ENCODE data around the gene LITAF. TPM values are rescaled to one million over a fixed set of nuclear protein-coding genes. Genes with fewer than 3 reads are reported as not detected.

Gene LITAF
- polyA plus RNA-seq, 3 donors, result 67.9 to 118 (median 69.0) TPM

DNA sequence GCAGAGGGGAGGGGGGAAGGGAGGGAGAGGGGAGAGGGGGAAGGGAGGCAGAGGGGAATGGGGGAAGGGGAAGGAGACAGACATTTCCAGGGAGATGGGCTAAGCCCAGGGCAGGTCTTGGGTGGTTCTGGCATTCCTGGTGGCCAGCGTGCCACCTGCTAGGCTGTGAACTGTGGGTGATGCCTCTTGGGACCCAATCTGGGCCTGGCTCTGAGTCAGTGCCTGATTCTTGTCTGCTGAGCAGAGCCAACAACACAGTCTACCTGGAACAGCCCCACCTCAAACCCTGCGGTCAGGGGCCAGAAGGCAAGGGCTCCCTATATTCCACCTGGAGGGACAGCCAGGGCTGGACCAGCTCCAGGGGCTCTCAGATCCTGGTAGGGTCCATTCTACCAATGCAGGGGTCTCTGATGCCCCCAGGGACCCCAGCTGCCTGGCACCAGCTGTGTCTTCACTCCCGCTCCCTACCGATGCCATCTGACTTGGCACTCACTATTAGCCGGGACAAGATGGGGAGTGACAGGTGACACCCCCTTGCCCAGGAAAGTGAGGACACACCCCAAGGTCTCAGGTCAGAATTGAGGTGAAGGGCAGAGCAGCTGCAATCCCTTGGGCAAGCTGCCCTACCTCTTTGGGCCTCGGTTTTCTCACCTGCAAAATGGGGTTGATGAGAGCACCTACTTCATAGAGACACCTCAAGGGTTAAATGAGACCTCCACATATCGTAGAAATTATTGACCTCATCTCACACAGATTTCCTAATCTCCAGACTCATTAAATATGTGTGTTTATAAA is 87.2 kb downstream of the LITAF start:
- Mint-ChIP-seq H3K9me3 (no peaks in the 10 kb centered on the region), H3K27ac (no peak overlapping the region), H3K27me3 (ENCODE audit: low read depth in 3 of 3) (peaks cover 4 to 10% (median 4%) of the 10 kb centered on the region in 3 donors), H3K4me1 (peaks cover 48% of the 10 kb centered on the region), H3K4me3 (no peak overlapping the region), H3K36me3 (no peaks in the 10 kb centered on the region)
- Histone ChIP-seq H3K9ac (ENCODE audit: insufficient read depth, low read length, poor library complexity, severe bottlenecking) (no peak overlapping the region), H3K27ac (ENCODE audit: low read depth in 1 of 2, low read length in 2 of 2) (no peak overlapping the region), H2AFZ (ENCODE audit: insufficient read depth, low read depth, low read length, poor library complexity, severe bottlenecking) (no peak overlapping the region), H3K4me2 (replicated peaks; ENCODE audit: extremely low read depth, low read length, poor library complexity, severe bottlenecking) (no peak overlapping the region), H3K79me2 (ENCODE audit: insufficient read depth, low read length) (no peaks in the 10 kb centered on the region), H3K4me3 (replicated peaks in 1 of 3; ENCODE audit: low read depth in 2 of 3, low read length in 3 of 3) (no peak overlapping the region), H4K20me1 (ENCODE audit: insufficient read depth, low read length) (no peaks in the 10 kb centered on the region), H3K4me1 (ENCODE audit: control insufficient read depth in 1 of 2, insufficient read depth in 2 of 2, low read length in 2 of 2) (peaks cover 32 to 44% of the 10 kb centered on the region in 2 donors), H3K36me3 (replicated peaks in 1 of 2; ENCODE audit: control insufficient read depth in 1 of 2, insufficient read depth in 2 of 2, low read length in 2 of 2) (no peaks in the 10 kb centered on the region), H3K27me3 (ENCODE audit: control insufficient read depth in 2 of 2, insufficient read depth in 2 of 2, low read length in 2 of 2) (no peaks in the 10 kb centered on the region), H3K9me3 (replicated peaks in 1 of 2; ENCODE audit: control insufficient read depth in 1 of 2, insufficient read depth in 1 of 2, low read length in 2 of 2) (no peaks in the 10 kb centered on the region)
- TF ChIP-seq, protein P1, sequence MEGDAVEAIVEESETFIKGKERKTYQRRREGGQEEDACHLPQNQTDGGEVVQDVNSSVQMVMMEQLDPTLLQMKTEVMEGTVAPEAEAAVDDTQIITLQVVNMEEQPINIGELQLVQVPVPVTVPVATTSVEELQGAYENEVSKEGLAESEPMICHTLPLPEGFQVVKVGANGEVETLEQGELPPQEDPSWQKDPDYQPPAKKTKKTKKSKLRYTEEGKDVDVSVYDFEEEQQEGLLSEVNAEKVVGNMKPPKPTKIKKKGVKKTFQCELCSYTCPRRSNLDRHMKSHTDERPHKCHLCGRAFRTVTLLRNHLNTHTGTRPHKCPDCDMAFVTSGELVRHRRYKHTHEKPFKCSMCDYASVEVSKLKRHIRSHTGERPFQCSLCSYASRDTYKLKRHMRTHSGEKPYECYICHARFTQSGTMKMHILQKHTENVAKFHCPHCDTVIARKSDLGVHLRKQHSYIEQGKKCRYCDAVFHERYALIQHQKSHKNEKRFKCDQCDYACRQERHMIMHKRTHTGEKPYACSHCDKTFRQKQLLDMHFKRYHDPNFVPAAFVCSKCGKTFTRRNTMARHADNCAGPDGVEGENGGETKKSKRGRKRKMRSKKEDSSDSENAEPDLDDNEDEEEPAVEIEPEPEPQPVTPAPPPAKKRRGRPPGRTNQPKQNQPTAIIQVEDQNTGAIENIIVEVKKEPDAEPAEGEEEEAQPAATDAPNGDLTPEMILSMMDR (IDR thresholded peaks at IDR 0.05), result no peak
- no peak for DNase-seq
- 80% methylated on average over 4 of the region's 7 CpGs for WGBS (ENCODE audit: insufficient coverage)
- intact Hi-C loops (cut with micrococcal nuclease), result loop anchor here in 1 of 2 donors (5.0 kb wide), 1 partner anchor 83 kb away; no protein-coding TSS in a partner anchor

DNA sequence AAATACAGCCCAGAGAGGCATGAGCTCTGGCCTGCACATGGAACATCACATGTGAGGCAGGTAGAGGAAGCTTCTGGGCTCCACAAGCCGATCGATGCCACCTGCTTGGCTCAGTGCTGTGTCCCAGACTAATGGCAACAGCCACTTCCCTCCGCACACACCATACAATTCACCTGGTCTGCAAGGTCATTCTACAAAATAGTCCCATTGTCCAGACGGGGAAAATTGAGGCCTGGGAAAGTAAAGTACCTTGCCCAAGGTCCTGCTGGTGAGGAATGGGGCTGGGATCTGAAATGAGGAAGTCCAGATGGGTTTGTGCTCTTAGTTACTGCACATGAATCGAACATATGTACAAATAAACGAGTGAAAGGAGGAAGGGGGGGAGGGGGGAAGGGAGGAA is 88.0 kb downstream of the LITAF start:
- intact Hi-C loops (cut with micrococcal nuclease), result loop anchor here in 1 of 2 donors (5.0 kb wide), 1 partner anchor 84 kb away; no protein-coding TSS in a partner anchor
- H4K20me1 ChIP-seq (ENCODE audit: insufficient read depth, low read length), result no peaks in the 10 kb centered on the region
- H3K36me3 ChIP-seq (replicated peaks in 1 of 2; ENCODE audit: control insufficient read depth in 1 of 2, insufficient read depth in 2 of 2, low read length in 2 of 2), result no peaks in the 10 kb centered on the region
- no peak overlapping the region for H3K4me3 ChIP-seq (replicated peaks in 1 of 3; ENCODE audit: low read depth in 2 of 3, low read length in 3 of 3)
- no peaks in the 10 kb centered on the region for H3K9me3 Mint-ChIP-seq
- H3K36me3 Mint-ChIP-seq, result no peaks in the 10 kb centered on the region
- no peaks in the 10 kb centered on the region for H3K9me3 ChIP-seq (replicated peaks in 1 of 2; ENCODE audit: control insufficient read depth in 1 of 2, insufficient read depth in 1 of 2, low read length in 2 of 2)
- H2AFZ ChIP-seq (ENCODE audit: insufficient read depth, low read depth, low read length, poor library complexity, severe bottlenecking), result no peak overlapping the region
- peak overlapping the region in 1 of 2 donors; percentile 48 for H3K4me3 Mint-ChIP-seq
- H3K27ac ChIP-seq (ENCODE audit: low read depth in 1 of 2, low read length in 2 of 2), result no peak overlapping the region
- peak overlapping the region in 5 of 7 donors; percentile 35 to 68 (median 59) for H3K27ac Mint-ChIP-seq
- TF ChIP-seq, protein P1 (IDR thresholded peaks at IDR 0.05), result no peak
- H3K4me1 Mint-ChIP-seq, result peaks cover 42% of the 10 kb centered on the region
- H3K4me1 ChIP-seq (ENCODE audit: control insufficient read depth in 1 of 2, insufficient read depth in 2 of 2, low read length in 2 of 2), result peaks cover 32 to 44% of the 10 kb centered on the region in 2 donors
- H3K79me2 ChIP-seq (ENCODE audit: insufficient read depth, low read length), result no peaks in the 10 kb centered on the region
- WGBS (ENCODE audit: insufficient coverage), result 75% methylated on average over 4 of the region's 6 CpGs
- H3K27me3 Mint-ChIP-seq (ENCODE audit: low read depth in 3 of 3), result peaks cover 1 to 5% (median 2%) of the 10 kb centered on the region in 3 donors
- no peak overlapping the region for H3K9ac ChIP-seq (ENCODE audit: insufficient read depth, low read length, poor library complexity, severe bottlenecking)
- peak overlapping the region; percentile 9 for H3K4me2 ChIP-seq (replicated peaks; ENCODE audit: extremely low read depth, low read length, poor library complexity, severe bottlenecking)
- no peaks in the 10 kb centered on the region for H3K27me3 ChIP-seq (ENCODE audit: control insufficient read depth in 2 of 2, insufficient read depth in 2 of 2, low read length in 2 of 2)
- DNase-seq, result peak; percentile 37 to 56 (median 45)

All from CD14-positive monocyte (primary cell).